K562 (cell line): ENCODE data around the gene XPNPEP3. TPM values are rescaled to one million over a fixed set of nuclear protein-coding genes. Genes with fewer than 3 reads are reported as not detected.

Experiments used
- BCL6 ChIP-seq: fragments of 250-450 bp; sonication (Bioruptor Pico); IDR thresholded peaks from 2 replicates; pipeline ENCODE4 v1.4.0; 2020
- NFYB ChIP-seq: IDR thresholded peaks from 2 replicates; pipeline ENCODE4 v1.6.1; 2011; ENCODE audit warnings: mild to moderate bottlenecking, moderate library complexity; ENCODE audit not compliant: insufficient read length; ENCODE audit errors: extremely low read depth
- SRSF9 ChIP-seq: fragments of 200-400 bp; formaldehyde crosslinking; IDR thresholded peaks from 2 replicates; pipeline ENCODE4 v1.6.1; 2017; ENCODE audit warnings: low read depth, low read length, borderline replicate concordance
- YBX1 ChIP-seq: fragments of 450-650 bp; IDR thresholded peaks from 2 replicates; pipeline ENCODE4 v1.7.1; 2016; ENCODE audit warnings: mild to moderate bottlenecking
- ZNF175 ChIP-seq: fragments of 200-800 bp; sonication (Bioruptor generic); IDR thresholded peaks from 2 replicates; pipeline ENCODE4 v1.6.1; 2016; ENCODE audit warnings: low read depth, mild to moderate bottlenecking, missing genetic modification characterization, missing compliant biosample characterization
- polyA plus RNA-seq, 8 experiments: library from polyadenylated mRNA; depleted of rRNA in 4 of 8; stranded (reverse) in 5 of 8; unstranded in 3 of 8; fragments of >200 nt; fragmentation: Nextera tagmentation in 2 of 8; fragmentation: Illumina TruSeq in 1 of 8; extraction: Ambion mirVana in 2 of 8; extraction: Trizol in 1 of 8; gene quantifications; 2 replicates each; pipeline versions ENCODE4 v1.2.1 to v1.2.3, GENCODE V29; 2011 to 2014; ENCODE audit warnings: inconsistent platforms in 1 of 8, missing spikeins in 1 of 8
- total RNA-seq, 7 experiments: library from RNA; depleted of rRNA in 6 of 7; stranded (reverse); fragments of >200 nt in 6 of 7; fragmentation: Illumina TruSeq in 2 of 7; extraction: Trizol in 2 of 7; gene quantifications; 2 replicates each; pipeline versions ENCODE4 v1.2.1 to v1.2.3, GENCODE V29; 2011 to 2021; ENCODE audit warnings: low replicate concordance in 1 of 7
- TF ChIP-seq, protein P1 (sequence below): sonication (generic); formaldehyde crosslinking; IDR thresholded peaks from 2 replicates; pipeline ENCODE4 v1.8.0; 2022; ENCODE audit warnings: mild to moderate bottlenecking, missing genetic modification reagents
- TF ChIP-seq, protein P2 (sequence below): fragments of 250-450 bp; sonication (Bioruptor Pico); IDR thresholded peaks from 2 replicates; pipeline ENCODE4 v1.5.0; 2021; ENCODE audit warnings: mild to moderate bottlenecking, borderline replicate concordance
- TF ChIP-seq, protein P3 (sequence below): fragments of 200-800 bp; sonication (Bioruptor generic); IDR thresholded peaks from 2 replicates; pipeline ENCODE4 v1.6.1; 2017; ENCODE audit warnings: missing genetic modification characterization, missing compliant biosample characterization
- TF ChIP-seq, protein P4 (sequence below): IDR thresholded peaks from 2 replicates; pipeline ENCODE4 v1.6.1; 2014; ENCODE audit warnings: antibody characterized with exemption
- TF ChIP-seq, protein P5 (sequence below): fragments of 250-450 bp; sonication (Bioruptor Pico); IDR thresholded peaks from 2 replicates; pipeline ENCODE4 v1.4.0; 2020; ENCODE audit warnings: mild to moderate bottlenecking, moderate library complexity
- TF ChIP-seq, protein P6 (sequence below): fragments of 250-450 bp; sonication (Bioruptor Pico); IDR thresholded peaks from 2 replicates; pipeline ENCODE4 v1.9.0; 2021; ENCODE audit warnings: mild to moderate bottlenecking, inconsistent platforms

The XPNPEP3 gene
- total and polyA plus RNA-seq, 9 of the 15 experiments (the other 6 are each of a cell fraction or from before 2014, with no cell fraction given), result 9.1 to 22.6 (median 15.6) TPM

DNA sequence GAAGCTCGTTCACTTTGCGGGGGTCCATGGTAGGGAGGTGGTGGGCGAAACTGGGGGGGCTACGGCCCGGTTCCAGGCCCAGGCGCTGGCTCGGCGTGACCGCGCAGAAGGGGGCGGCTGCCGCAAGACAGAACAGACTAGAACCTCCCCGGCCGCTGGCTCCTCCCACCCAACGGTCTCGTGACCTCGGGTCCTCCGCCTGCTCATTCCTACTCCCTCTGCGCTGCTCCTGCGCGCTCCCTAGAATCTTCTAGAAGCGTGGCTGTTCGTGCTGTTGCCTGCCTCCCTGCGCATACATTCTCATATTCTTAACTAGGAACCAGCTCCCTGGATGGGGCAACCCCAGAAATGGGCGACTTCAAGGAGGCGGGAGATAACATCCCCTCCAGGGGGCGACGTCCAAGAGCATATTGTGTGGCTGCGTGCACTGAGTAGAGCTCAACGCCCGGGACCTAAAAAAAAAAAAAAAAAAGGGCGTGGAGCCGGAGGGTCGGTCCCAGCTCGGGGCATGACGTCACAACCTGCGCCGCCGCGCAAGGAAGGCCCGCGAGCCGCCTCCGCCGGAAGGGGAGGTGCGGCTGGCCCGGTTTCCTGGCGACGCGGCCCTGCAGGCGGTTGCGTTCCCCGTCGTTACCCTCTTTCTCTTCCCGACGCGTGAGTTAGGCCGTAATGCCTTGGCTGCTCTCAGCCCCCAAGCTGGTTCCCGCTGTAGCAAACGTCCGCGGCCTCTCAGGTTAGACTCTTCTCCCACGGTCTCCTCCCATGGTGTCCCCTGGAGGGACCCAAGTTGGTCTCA lies at the start of gene XPNPEP3, which contains the start of gene ST13 (continued):
- TF ChIP-seq, protein P1, sequence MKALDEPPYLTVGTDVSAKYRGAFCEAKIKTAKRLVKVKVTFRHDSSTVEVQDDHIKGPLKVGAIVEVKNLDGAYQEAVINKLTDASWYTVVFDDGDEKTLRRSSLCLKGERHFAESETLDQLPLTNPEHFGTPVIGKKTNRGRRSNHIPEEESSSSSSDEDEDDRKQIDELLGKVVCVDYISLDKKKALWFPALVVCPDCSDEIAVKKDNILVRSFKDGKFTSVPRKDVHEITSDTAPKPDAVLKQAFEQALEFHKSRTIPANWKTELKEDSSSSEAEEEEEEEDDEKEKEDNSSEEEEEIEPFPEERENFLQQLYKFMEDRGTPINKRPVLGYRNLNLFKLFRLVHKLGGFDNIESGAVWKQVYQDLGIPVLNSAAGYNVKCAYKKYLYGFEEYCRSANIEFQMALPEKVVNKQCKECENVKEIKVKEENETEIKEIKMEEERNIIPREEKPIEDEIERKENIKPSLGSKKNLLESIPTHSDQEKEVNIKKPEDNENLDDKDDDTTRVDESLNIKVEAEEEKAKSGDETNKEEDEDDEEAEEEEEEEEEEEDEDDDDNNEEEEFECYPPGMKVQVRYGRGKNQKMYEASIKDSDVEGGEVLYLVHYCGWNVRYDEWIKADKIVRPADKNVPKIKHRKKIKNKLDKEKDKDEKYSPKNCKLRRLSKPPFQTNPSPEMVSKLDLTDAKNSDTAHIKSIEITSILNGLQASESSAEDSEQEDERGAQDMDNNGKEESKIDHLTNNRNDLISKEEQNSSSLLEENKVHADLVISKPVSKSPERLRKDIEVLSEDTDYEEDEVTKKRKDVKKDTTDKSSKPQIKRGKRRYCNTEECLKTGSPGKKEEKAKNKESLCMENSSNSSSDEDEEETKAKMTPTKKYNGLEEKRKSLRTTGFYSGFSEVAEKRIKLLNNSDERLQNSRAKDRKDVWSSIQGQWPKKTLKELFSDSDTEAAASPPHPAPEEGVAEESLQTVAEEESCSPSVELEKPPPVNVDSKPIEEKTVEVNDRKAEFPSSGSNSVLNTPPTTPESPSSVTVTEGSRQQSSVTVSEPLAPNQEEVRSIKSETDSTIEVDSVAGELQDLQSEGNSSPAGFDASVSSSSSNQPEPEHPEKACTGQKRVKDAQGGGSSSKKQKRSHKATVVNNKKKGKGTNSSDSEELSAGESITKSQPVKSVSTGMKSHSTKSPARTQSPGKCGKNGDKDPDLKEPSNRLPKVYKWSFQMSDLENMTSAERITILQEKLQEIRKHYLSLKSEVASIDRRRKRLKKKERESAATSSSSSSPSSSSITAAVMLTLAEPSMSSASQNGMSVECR (CRISPR knock-in tag), result peak; percentile 48
- no peak for TF ChIP-seq NFYB
- TF ChIP-seq, protein P2, sequence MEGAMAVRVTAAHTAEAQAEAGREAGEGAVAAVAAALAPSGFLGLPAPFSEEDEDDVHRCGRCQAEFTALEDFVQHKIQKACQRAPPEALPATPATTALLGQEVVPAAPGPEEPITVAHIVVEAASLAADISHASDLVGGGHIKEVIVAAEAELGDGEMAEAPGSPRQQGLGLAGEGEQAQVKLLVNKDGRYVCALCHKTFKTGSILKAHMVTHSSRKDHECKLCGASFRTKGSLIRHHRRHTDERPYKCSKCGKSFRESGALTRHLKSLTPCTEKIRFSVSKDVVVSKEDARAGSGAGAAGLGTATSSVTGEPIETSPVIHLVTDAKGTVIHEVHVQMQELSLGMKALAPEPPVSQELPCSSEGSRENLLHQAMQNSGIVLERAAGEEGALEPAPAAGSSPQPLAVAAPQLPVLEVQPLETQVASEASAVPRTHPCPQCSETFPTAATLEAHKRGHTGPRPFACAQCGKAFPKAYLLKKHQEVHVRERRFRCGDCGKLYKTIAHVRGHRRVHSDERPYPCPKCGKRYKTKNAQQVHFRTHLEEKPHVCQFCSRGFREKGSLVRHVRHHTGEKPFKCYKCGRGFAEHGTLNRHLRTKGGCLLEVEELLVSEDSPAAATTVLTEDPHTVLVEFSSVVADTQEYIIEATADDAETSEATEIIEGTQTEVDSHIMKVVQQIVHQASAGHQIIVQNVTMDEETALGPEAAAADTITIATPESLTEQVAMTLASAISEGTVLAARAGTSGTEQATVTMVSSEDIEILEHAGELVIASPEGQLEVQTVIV (CRISPR knock-in tag), result no peak
- TF ChIP-seq, protein P3, sequence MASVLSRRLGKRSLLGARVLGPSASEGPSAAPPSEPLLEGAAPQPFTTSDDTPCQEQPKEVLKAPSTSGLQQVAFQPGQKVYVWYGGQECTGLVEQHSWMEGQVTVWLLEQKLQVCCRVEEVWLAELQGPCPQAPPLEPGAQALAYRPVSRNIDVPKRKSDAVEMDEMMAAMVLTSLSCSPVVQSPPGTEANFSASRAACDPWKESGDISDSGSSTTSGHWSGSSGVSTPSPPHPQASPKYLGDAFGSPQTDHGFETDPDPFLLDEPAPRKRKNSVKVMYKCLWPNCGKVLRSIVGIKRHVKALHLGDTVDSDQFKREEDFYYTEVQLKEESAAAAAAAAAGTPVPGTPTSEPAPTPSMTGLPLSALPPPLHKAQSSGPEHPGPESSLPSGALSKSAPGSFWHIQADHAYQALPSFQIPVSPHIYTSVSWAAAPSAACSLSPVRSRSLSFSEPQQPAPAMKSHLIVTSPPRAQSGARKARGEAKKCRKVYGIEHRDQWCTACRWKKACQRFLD (CRISPR knock-in tag), result peak; percentile 68; the same call in 1 of the 2 replicates
- TF ChIP-seq, protein P4, sequence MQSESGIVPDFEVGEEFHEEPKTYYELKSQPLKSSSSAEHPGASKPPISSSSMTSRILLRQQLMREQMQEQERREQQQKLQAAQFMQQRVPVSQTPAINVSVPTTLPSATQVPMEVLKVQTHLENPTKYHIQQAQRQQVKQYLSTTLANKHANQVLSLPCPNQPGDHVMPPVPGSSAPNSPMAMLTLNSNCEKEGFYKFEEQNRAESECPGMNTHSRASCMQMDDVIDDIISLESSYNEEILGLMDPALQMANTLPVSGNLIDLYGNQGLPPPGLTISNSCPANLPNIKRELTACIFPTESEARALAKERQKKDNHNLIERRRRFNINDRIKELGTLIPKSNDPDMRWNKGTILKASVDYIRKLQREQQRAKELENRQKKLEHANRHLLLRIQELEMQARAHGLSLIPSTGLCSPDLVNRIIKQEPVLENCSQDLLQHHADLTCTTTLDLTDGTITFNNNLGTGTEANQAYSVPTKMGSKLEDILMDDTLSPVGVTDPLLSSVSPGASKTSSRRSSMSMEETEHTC, result peak; percentile 61; the same call in 1 of the 2 replicates
- TF ChIP-seq, protein P5, sequence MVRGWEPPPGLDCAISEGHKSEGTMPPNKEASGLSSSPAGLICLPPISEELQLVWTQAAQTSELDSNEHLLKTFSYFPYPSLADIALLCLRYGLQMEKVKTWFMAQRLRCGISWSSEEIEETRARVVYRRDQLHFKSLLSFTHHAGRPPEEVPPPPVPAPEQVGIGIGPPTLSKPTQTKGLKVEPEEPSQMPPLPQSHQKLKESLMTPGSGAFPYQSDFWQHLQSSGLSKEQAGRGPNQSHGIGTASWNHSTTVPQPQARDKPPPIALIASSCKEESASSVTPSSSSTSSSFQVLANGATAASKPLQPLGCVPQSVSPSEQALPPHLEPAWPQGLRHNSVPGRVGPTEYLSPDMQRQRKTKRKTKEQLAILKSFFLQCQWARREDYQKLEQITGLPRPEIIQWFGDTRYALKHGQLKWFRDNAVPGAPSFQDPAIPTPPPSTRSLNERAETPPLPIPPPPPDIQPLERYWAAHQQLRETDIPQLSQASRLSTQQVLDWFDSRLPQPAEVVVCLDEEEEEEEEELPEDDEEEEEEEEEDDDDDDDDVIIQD (CRISPR knock-in tag), result no peak
- TF ChIP-seq, protein P6, sequence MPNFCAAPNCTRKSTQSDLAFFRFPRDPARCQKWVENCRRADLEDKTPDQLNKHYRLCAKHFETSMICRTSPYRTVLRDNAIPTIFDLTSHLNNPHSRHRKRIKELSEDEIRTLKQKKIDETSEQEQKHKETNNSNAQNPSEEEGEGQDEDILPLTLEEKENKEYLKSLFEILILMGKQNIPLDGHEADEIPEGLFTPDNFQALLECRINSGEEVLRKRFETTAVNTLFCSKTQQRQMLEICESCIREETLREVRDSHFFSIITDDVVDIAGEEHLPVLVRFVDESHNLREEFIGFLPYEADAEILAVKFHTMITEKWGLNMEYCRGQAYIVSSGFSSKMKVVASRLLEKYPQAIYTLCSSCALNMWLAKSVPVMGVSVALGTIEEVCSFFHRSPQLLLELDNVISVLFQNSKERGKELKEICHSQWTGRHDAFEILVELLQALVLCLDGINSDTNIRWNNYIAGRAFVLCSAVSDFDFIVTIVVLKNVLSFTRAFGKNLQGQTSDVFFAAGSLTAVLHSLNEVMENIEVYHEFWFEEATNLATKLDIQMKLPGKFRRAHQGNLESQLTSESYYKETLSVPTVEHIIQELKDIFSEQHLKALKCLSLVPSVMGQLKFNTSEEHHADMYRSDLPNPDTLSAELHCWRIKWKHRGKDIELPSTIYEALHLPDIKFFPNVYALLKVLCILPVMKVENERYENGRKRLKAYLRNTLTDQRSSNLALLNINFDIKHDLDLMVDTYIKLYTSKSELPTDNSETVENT, result no peak
- no peak for TF ChIP-seq BCL6 (CRISPR knock-in tag)
- TF ChIP-seq SRSF9, result no peak
- TF ChIP-seq ZNF175, result no peak
- TF ChIP-seq YBX1, result no peak
